Measurements from ENCODE around the gene RAB6B.

Gene RAB6B

DNA sequence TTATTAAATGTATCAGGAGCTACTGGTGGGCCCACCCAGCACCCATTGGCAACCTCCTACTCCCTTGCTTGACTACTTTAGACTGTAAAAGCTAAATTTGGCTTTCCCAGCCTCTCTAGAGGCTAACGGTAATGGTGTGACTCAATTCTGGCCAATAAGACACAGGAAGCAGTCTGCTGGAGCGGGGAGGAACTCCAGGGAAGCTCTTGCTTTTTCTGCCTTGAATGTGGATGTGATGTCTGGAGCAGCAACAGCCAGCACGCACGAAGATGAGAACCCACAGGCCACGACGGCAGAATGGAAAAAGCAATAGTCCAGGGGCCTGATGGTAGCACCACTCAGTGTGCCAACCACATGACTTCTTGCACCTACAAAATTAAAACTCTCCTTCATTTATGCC is 39.9 kb downstream of the RAB6B start:
- Histone ChIP-seq H3K9ac (no peak overlapping the region), H3K79me2 (peaks cover 32% of the 10 kb centered on the region), H2AFZ (no peak overlapping the region), H3K36me3 (ENCODE audit: control insufficient read depth, insufficient read depth, low read length) (no peaks in the 10 kb centered on the region), H3K27me3 (ENCODE audit: control insufficient read depth, insufficient read depth, low read length) (no peaks in the 10 kb centered on the region), H3K4me3 (ENCODE audit: low read depth, low read length) (no peak overlapping the region), H3K9me3 (ENCODE audit: control insufficient read depth, low read length) (no peaks in the 10 kb centered on the region), H3K27ac (no peak overlapping the region), H3K4me1 (no peaks in the 10 kb centered on the region), H3K4me2 (ENCODE audit: low read length) (no peak overlapping the region)
- TF ChIP-seq CTCF (IDR thresholded peaks at IDR 0.05) = no peak

DNA sequence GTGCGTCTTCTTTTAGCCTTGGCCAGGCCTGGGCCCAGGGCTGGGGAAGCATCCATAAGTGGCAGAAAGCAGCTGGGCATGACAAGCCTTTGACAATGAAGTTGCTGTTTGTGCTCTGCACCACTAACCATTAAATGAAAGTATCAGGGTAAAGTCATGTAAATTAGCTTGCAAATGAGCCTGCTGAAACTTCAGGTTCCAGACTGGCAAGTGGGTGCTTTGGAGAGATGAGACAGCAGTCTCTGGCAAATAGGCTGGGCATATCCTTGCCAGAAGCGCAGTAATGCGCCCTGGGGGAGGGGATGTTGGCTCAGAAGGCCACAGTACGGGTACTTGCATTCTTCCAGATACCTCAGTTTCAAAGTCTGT is 40.7 kb downstream of the RAB6B start:
- Histone ChIP-seq H2AFZ (no peak overlapping the region), H3K27ac (no peak overlapping the region), H3K4me3 (ENCODE audit: low read depth, low read length) (no peak overlapping the region), H3K79me2 (peaks cover 30% of the 10 kb centered on the region), H3K36me3 (ENCODE audit: control insufficient read depth, insufficient read depth, low read length) (no peaks in the 10 kb centered on the region), H3K9ac (no peak overlapping the region), H3K9me3 (ENCODE audit: control insufficient read depth, low read length) (no peaks in the 10 kb centered on the region), H3K27me3 (ENCODE audit: control insufficient read depth, insufficient read depth, low read length) (no peaks in the 10 kb centered on the region), H3K4me1 (no peaks in the 10 kb centered on the region), H3K4me2 (ENCODE audit: low read length) (no peak overlapping the region)
- no peak for TF ChIP-seq CTCF (IDR thresholded peaks at IDR 0.05)

DNA sequence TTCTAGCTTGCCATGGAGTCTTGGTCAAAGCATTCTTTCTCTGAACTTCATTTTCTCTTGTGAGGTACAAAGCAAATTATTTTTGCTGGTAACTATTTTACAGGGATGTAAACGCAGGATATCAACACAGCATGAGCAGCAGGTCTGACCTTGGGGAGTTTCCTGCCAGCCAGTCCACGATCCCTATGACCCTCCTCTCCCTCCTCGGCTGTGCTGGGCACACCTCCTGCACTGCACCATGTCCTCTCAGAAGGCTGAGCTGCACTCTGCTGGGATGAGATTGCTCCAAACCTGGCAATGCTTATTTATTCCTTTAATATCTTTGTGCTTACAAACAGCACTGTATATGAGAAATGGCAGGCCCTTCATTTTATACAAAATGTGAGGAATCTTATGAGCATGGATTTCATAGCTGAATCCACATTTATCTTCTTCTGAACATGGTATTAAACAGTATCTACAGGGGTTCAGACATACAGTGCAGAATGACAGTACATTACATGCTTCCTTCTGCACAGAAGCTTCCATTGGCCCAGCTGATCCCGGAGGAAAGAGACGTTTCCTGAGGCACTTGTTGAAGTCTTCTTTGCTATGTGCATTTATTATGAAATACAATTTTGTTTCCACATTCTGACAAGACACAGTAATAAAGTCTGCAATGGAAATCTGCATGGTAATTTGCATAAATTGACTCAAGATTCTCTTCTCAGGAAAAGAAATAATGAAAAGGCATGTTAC is 41.2 kb downstream of the RAB6B start:
- H3K79me2 ChIP-seq = peaks cover 29% of the 10 kb centered on the region
- H3K36me3 ChIP-seq (ENCODE audit: control insufficient read depth, insufficient read depth, low read length) = no peaks in the 10 kb centered on the region
- no peak overlapping the region for H3K4me3 ChIP-seq (ENCODE audit: low read depth, low read length)
- H3K9me3 ChIP-seq (ENCODE audit: control insufficient read depth, low read length) = no peaks in the 10 kb centered on the region
- no peak overlapping the region for H3K9ac ChIP-seq
- H3K27me3 ChIP-seq (ENCODE audit: control insufficient read depth, insufficient read depth, low read length) = no peaks in the 10 kb centered on the region
- no peak overlapping the region for H2AFZ ChIP-seq
- H3K27ac ChIP-seq = no peak overlapping the region
- no peak for TF ChIP-seq CTCF (IDR thresholded peaks at IDR 0.05)
- no peaks in the 10 kb centered on the region for H3K4me1 ChIP-seq
- H3K4me2 ChIP-seq (ENCODE audit: low read length) = no peak overlapping the region

DNA sequence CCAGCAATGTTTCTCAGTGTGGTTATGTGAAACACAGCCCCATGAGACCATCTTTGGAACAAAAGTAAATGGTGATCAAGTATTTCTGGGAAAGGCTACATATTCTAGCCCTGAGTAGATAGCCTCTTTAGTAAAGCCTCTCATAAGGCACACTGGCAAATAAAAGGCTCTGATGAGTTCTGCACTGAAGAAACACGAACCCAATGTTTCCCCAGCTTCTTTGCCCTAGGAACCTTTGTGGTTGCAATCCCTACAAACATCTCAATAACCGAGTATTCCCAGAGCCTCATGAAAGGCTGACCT is 41.8 kb downstream of the RAB6B start:
- H3K9me3 ChIP-seq (ENCODE audit: control insufficient read depth, low read length) = no peaks in the 10 kb centered on the region
- no peaks in the 10 kb centered on the region for H3K27me3 ChIP-seq (ENCODE audit: control insufficient read depth, insufficient read depth, low read length)
- H3K9ac ChIP-seq = no peak overlapping the region
- H3K79me2 ChIP-seq = peaks cover 28% of the 10 kb centered on the region
- H3K36me3 ChIP-seq (ENCODE audit: control insufficient read depth, insufficient read depth, low read length) = no peaks in the 10 kb centered on the region
- H3K4me3 ChIP-seq (ENCODE audit: low read depth, low read length) = no peak overlapping the region
- no peaks in the 10 kb centered on the region for H3K4me1 ChIP-seq
- no peak overlapping the region for H3K4me2 ChIP-seq (ENCODE audit: low read length)
- no peak for TF ChIP-seq CTCF (IDR thresholded peaks at IDR 0.05)
- H3K27ac ChIP-seq = no peak overlapping the region
- H2AFZ ChIP-seq = no peak overlapping the region

Data from parathyroid adenoma (tissue), 2 donors.